ENCODE results near the gene ZNF462.

- no peak for TF ChIP-seq CTCF (conservative IDR thresholded peaks at IDR 0.05; ENCODE audit: low read depth, low read length)
- TF ChIP-seq MAFK (IDR thresholded peaks at IDR 0.05; ENCODE audit: low read depth, low read length): no peak
- TF ChIP-seq POLR2A (IDR thresholded peaks at IDR 0.05; ENCODE audit: low read depth, low read length): no peak
- TF ChIP-seq RAD21 (IDR thresholded peaks at IDR 0.05; ENCODE audit: low read length): no peak
Observed at GRCh38 chr9:106993603-106994002, 130.6 kb downstream of the ZNF462 start.
